Stimulated activated CD4-positive, alpha-beta T cell treated with anti-CD3 and anti-CD28 coated beads, Interleukin-1b, Interleukin-23, amount 100 ng/mL, for 1 hour (primary cell): ENCODE results near the gene EXOSC7.

Experiments used
- DNase-seq, 2 donors: peaks; one replicate each; pipeline ENCODE4 v3.0.0-alpha.2; 2020; ENCODE audit warnings: low read depth in 2 of 2

EXOSC7 gene

GRCh38 chr3:44992555-44993470, 16.8 kb downstream of the EXOSC7 start:
- DNase-seq, result no peak

- no peak for DNase-seq
Measured at GRCh38 chr3:44993471-44994205, 17.6 kb downstream of the EXOSC7 start.

- DNase-seq, result no peak
Measured at GRCh38 chr3:44995142-44995770, 19.2 kb downstream of the EXOSC7 start.

- DNase-seq, result no peak
Measured at GRCh38 chr3:44996556-44996969, 20.5 kb downstream of the EXOSC7 start.

GRCh38 chr3:44999782-45000181, 23.7 kb downstream of the EXOSC7 start:
- DNase-seq, result no peak

GRCh38 chr3:45000823-45001222, 24.8 kb downstream of the EXOSC7 start:
- DNase-seq, result no peak

GRCh38 chr3:45001738-45002137, 25.7 kb downstream of the EXOSC7 start:
- DNase-seq, result no peak

- DNase-seq, result no peak
Measured at GRCh38 chr3:45002139-45002660, 26.2 kb downstream of the EXOSC7 start.

GRCh38 chr3:45002720-45003119, 26.7 kb downstream of the EXOSC7 start:
- no peak for DNase-seq

GRCh38 chr3:45003406-45003805, 27.4 kb downstream of the EXOSC7 start:
- no peak for DNase-seq

- no peak for DNase-seq
Measured at GRCh38 chr3:45003859-45004258, 27.8 kb downstream of the EXOSC7 start.

- DNase-seq, result no peak
Measured at GRCh38 chr3:45007091-45007490, 31.0 kb downstream of the EXOSC7 start.

- no peak for DNase-seq
Measured at GRCh38 chr3:45008117-45008516, 32.1 kb downstream of the EXOSC7 start.

GRCh38 chr3:45009868-45010267, 33.8 kb downstream of the EXOSC7 start:
- no peak for DNase-seq

GRCh38 chr3:45010811-45011333, 34.8 kb downstream of the EXOSC7 start:
- DNase-seq, result no peak

- no peak for DNase-seq
Measured at GRCh38 chr3:45011756-45012508, 35.9 kb downstream of the EXOSC7 start.

GRCh38 chr3:45012577-45012976, 36.5 kb downstream of the EXOSC7 start:
- no peak for DNase-seq

GRCh38 chr3:45016916-45017315, 40.9 kb downstream of the EXOSC7 start:
- DNase-seq, result no peak

- no peak for DNase-seq
Measured at GRCh38 chr3:45017821-45018220, 41.8 kb downstream of the EXOSC7 start.

GRCh38 chr3:45020534-45020933, 44.5 kb downstream of the EXOSC7 start:
- no peak for DNase-seq
